A549 (cell line): Measurements from ENCODE around the gene GYS2. TPM values are rescaled to one million over a fixed set of nuclear protein-coding genes. Genes with fewer than 3 reads are reported as not detected.

Experiments
- ATAC-seq, 2 experiments: fragments of 200-7000 bp in 1 of 2; fragments of >200 bp in 1 of 2; cut with Nextera tagmentation in 1 of 2; cut with Tn5 transposase in 1 of 2; 3 replicates each; pipeline versions ENCODE4 v1.8.0 to v1.9.1; 2018 to 2020; ENCODE audit warnings: mild to moderate bottlenecking in 1 of 2, moderate library complexity in 1 of 2
- CTCF ChIA-PET: fragments of 300-600 bp; sonication (Branson Sonifier 250); formaldehyde crosslinking; extraction: SDS; loops from one replicate; lab custom pipeline; 2021; ENCODE audit warnings: antibody characterized with exemption, inconsistent platforms; lab: Yijun Ruan, JAX
- POLR2A ChIA-PET: fragments of 350-600 bp; formaldehyde crosslinking; extraction: SDS; loops from one replicate; lab custom pipeline; 2021; ENCODE audit warnings: antibody characterized with exemption, inconsistent platforms; lab: Yijun Ruan, JAX
- DNase-seq, 2 experiments: peaks; one replicate each; pipeline versions ENCODE4 v3.0.0 to v3.0.0-alpha.2; 2011 to 2016; ENCODE audit warnings: low read depth in 1 of 2, low spot score in 1 of 2
- FAIRE-seq: peaks from 2 replicates; lab custom pipeline; 2011; peaks lifted over from hg19 to GRCh38; lab: Jason Lieb, UNC
- H3K27ac ChIP-seq, 2 experiments: fragments of >200 bp; sonication (Bioruptor Twin); formaldehyde crosslinking; 3 replicates each; pipeline ENCODE4 v1.5.1; 2016 to 2017
- H3K4me1 ChIP-seq: fragments of >200 bp; sonication (Bioruptor Twin); formaldehyde crosslinking; 3 replicates; pipeline ENCODE4 v1.6.1; 2016
- H3K4me2 ChIP-seq: fragments of >200 bp; sonication (Bioruptor Twin); formaldehyde crosslinking; 3 replicates; pipeline ENCODE4 v1.6.1; 2016
- H3K4me3 ChIP-seq: fragments of >200 bp; sonication (Bioruptor Twin); formaldehyde crosslinking; 3 replicates; pipeline ENCODE4 v1.5.1; 2016
- H3K9me3 ChIP-seq: fragments of >200 bp; sonication (Bioruptor Twin); formaldehyde crosslinking; 3 replicates; pipeline ENCODE4 v1.6.1; 2016
- ATOH8 ChIP-seq: fragments of 250-450 bp; sonication (Bioruptor Pico); IDR thresholded peaks from 2 replicates; pipeline ENCODE4 v1.5.0; 2020; ENCODE audit warnings: low read depth, mild to moderate bottlenecking, moderate library complexity
- BHLHE40 ChIP-seq: IDR thresholded peaks from 2 replicates; pipeline ENCODE4 v1.6.1; 2012; ENCODE audit warnings: low read depth, low read length, inconsistent platforms
- CEBPB ChIP-seq, 2 experiments: fragments of >200 bp in 1 of 2; sonication (Bioruptor Twin) in 1 of 2; formaldehyde crosslinking in 1 of 2; IDR thresholded peaks; 2 replicates each; pipeline ENCODE4 v1.6.1; 2012 to 2016
- CHD4 ChIP-seq: fragments of 200-600 bp; sonication (generic); IDR thresholded peaks from 2 replicates; pipeline ENCODE4 v1.6.1; 2016; ENCODE audit warnings: antibody characterized with exemption, mild to moderate bottlenecking, borderline replicate concordance
- EHMT2 ChIP-seq: fragments of 200-600 bp; sonication (generic); IDR thresholded peaks from 2 replicates; pipeline ENCODE4 v1.6.1; 2016; ENCODE audit warnings: antibody characterized with exemption, low read depth, mild to moderate bottlenecking, moderate library complexity
- EP300 ChIP-seq, 2 experiments: fragments of >200 bp; sonication (Bioruptor Twin); formaldehyde crosslinking; IDR thresholded peaks; 2 replicates in 1 of 2; 3 replicates in 1 of 2; pipeline ENCODE4 v1.6.1; 2016 to 2017
- ESRRA ChIP-seq: fragments of 150-350 bp; IDR thresholded peaks from 2 replicates; pipeline ENCODE4 v1.6.1; 2014; ENCODE audit warnings: mild to moderate bottlenecking, low read length, borderline replicate concordance
- FOSL2 ChIP-seq, 2 experiments: fragments of 450-650 bp in 1 of 2; fragments of >200 bp in 1 of 2; sonication (Bioruptor Twin) in 1 of 2; formaldehyde crosslinking; IDR thresholded peaks; 2 replicates each; pipeline versions ENCODE4 v1.5.0 to v1.6.1; 2016 to 2020; ENCODE audit warnings: mild to moderate bottlenecking in 1 of 2, moderate library complexity in 1 of 2
- FOXS1 ChIP-seq: fragments of 250-450 bp; sonication (Bioruptor Pico); IDR thresholded peaks from 2 replicates; pipeline ENCODE4 v1.5.0; 2020; ENCODE audit warnings: mild to moderate bottlenecking, moderate library complexity
- GATA3 ChIP-seq: IDR thresholded peaks from 2 replicates; pipeline ENCODE4 v1.6.1; 2012; ENCODE audit warnings: borderline replicate concordance
- HEYL ChIP-seq: fragments of 250-450 bp; sonication (Bioruptor Pico); IDR thresholded peaks from 2 replicates; pipeline ENCODE4 v1.8.0; 2021; ENCODE audit warnings: mild to moderate bottlenecking, moderate library complexity
- HOXB5 ChIP-seq: fragments of 250-450 bp; sonication (Bioruptor Pico); IDR thresholded peaks from 2 replicates; pipeline ENCODE4 v1.5.0; 2020; ENCODE audit warnings: mild to moderate bottlenecking, moderate library complexity
- JUN ChIP-seq, 2 experiments: fragments of >200 bp; sonication (Bioruptor Twin); formaldehyde crosslinking; IDR thresholded peaks; 2 replicates in 1 of 2; 3 replicates in 1 of 2; pipeline ENCODE4 v1.6.1; 2016 to 2017
- JUNB ChIP-seq: fragments of >200 bp; sonication (Bioruptor Twin); formaldehyde crosslinking; IDR thresholded peaks from 2 replicates; pipeline ENCODE4 v1.6.1; 2016
- MAFK ChIP-seq: fragments of 450-650 bp; IDR thresholded peaks from 2 replicates; pipeline ENCODE4 v1.6.1; 2014; ENCODE audit not compliant: partially characterized antibody
- MAX ChIP-seq: IDR thresholded peaks from 2 replicates; pipeline ENCODE4 v1.6.1; 2012
- MAZ ChIP-seq: fragments of 150-350 bp; IDR thresholded peaks from 2 replicates; pipeline ENCODE4 v1.6.1; 2014; ENCODE audit warnings: antibody characterized with exemption, low read depth, low read length, borderline replicate concordance
- NFE2L2 ChIP-seq: fragments of 150-350 bp; conservative IDR thresholded peaks from 2 replicates; pipeline ENCODE4 v1.6.1; 2014; ENCODE audit warnings: low read length
- NPAS2 ChIP-seq: fragments of 250-450 bp; sonication (Bioruptor Pico); IDR thresholded peaks from 2 replicates; pipeline ENCODE4 v1.8.0; 2022; ENCODE audit warnings: mild to moderate bottlenecking, moderate library complexity, borderline replicate concordance
- RCOR1 ChIP-seq: fragments of 150-350 bp; IDR thresholded peaks from 2 replicates; pipeline ENCODE4 v1.6.1; 2014; ENCODE audit warnings: antibody characterized with exemption, low read length, low read depth
- RNF2 ChIP-seq: fragments of 200-600 bp; sonication (generic); IDR thresholded peaks from 2 replicates; pipeline ENCODE4 v1.6.1; 2016; ENCODE audit warnings: low read depth, mild to moderate bottlenecking, antibody characterized with exemption, moderate library complexity, borderline replicate concordance
- SMC3 ChIP-seq: fragments of >200 bp; sonication (Bioruptor Twin); formaldehyde crosslinking; IDR thresholded peaks from 3 replicates; pipeline ENCODE4 v1.6.1; 2018; ENCODE audit warnings: inconsistent platforms
- SREBF2 ChIP-seq: fragments of 450-650 bp; IDR thresholded peaks from 2 replicates; pipeline ENCODE4 v1.6.1; 2014; ENCODE audit warnings: mild to moderate bottlenecking, moderate library complexity
- ZFP36 ChIP-seq: fragments of 450-650 bp; IDR thresholded peaks from 2 replicates; pipeline ENCODE4 v1.6.1; 2014; ENCODE audit warnings: borderline replicate concordance; ENCODE audit not compliant: partially characterized antibody
- WGBS: methylation state at CpG from one replicate; pipeline ENCODE4 v1.1.6; 2017; ENCODE audit errors: missing lambda C conversion rate; 5-methylcytosine and 5-hydroxymethylcytosine counted together
- polyA plus RNA-seq, 4 experiments: library from polyadenylated mRNA; depleted of rRNA in 3 of 4; stranded (reverse); fragments of >200 nt; fragmentation: RNase III in 1 of 4; extraction: RNeasy Plus Mini Kit Qiagen cat#74134 plus additional on column Dnase treatment in 1 of 4; gene quantifications; 2 replicates in 3 of 4; 3 replicates in 1 of 4; pipeline ENCODE4 v1.2.3, GENCODE V29; 2011 to 2017
- TF ChIP-seq, protein P1 (sequence below): fragments of >200 bp; sonication (Bioruptor Twin); formaldehyde crosslinking; IDR thresholded peaks from 3 replicates; pipeline ENCODE4 v1.5.1; 2016
- TF ChIP-seq, protein P2 (sequence below): fragments of 450-650 bp; IDR thresholded peaks from 2 replicates; pipeline ENCODE4 v1.6.1; 2014; ENCODE audit warnings: antibody characterized with exemption
- TF ChIP-seq, protein P3 (sequence below): fragments of >200 bp; sonication (Bioruptor Twin); formaldehyde crosslinking; IDR thresholded peaks from 3 replicates; pipeline ENCODE4 v1.6.1; 2016
- TF ChIP-seq, protein P4 (sequence below): IDR thresholded peaks from 2 replicates; pipeline ENCODE4 v1.6.1; 2012
- TF ChIP-seq, protein P5 (sequence below): fragments of 150-350 bp; IDR thresholded peaks from 2 replicates; pipeline ENCODE4 v1.6.1; 2014; ENCODE audit warnings: low read depth, mild to moderate bottlenecking, low read length

The GYS2 gene
- polyA plus RNA-seq, 2 of the 4 experiments (the other 2 are of a cell fraction) = 0.19 TPM; not detected in 1

DNA sequence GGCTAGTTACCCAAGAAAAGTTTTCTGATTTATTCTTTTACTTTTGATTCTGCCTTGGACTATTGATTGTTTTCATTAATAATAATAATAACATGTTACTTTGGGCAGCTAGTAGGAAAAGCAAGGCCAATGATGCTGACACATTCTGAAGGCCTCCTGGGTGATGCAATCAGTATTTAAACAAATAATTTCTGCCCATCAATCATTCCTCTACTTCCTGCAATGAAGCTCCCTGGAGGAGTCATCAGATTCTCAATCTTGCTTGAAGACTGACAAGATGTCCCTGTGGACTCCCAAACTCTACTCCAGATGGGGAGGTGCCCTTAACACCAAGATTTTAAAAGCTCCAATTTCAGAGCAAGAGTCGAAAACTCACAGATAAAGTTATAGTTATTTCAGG, 78.6 kb downstream of the GYS2 start, which contains the start of gene SPX:
Gene SPX, plus strand, starts transcription at position 244 of the 400 bp plus-strand sequence. CDS start 177 bp downstream, outside the sequence.
- TF ChIP-seq SREBF2 (no peak), FOXS1 (no peak), ATOH8 (CRISPR knock-in tag) (no peak), BHLHE40 (no peak), HEYL (CRISPR knock-in tag) (no peak), HOXB5 (CRISPR knock-in tag) (peak; percentile 95), JUN (IDR thresholded peaks at IDR 0.05) (no peak), JUNB (peak; percentile 24; the same call in 1 of the 2 replicates), FOSL2 (IDR thresholded peaks at IDR 0.05) (0 out of 2 replicates have a peak, but pooled peaks have one; percentile 12), FOSL2 (CRISPR knock-in tag; IDR thresholded peaks at IDR 0.05) (peak; percentile 64), CEBPB (IDR thresholded peaks at IDR 0.05) (peak; percentile 73 to 93), EHMT2 (no peak)
- TF ChIP-seq, protein P1, sequence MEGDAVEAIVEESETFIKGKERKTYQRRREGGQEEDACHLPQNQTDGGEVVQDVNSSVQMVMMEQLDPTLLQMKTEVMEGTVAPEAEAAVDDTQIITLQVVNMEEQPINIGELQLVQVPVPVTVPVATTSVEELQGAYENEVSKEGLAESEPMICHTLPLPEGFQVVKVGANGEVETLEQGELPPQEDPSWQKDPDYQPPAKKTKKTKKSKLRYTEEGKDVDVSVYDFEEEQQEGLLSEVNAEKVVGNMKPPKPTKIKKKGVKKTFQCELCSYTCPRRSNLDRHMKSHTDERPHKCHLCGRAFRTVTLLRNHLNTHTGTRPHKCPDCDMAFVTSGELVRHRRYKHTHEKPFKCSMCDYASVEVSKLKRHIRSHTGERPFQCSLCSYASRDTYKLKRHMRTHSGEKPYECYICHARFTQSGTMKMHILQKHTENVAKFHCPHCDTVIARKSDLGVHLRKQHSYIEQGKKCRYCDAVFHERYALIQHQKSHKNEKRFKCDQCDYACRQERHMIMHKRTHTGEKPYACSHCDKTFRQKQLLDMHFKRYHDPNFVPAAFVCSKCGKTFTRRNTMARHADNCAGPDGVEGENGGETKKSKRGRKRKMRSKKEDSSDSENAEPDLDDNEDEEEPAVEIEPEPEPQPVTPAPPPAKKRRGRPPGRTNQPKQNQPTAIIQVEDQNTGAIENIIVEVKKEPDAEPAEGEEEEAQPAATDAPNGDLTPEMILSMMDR = no peak
- FAIRE-seq (peak; percentile 51), DNase-seq (peak; percentile 15 to 72), ATAC-seq (peak in 1 of 2 experiments; percentile 13; a peak in 2 of 6 replicates)
- 76% methylated on average over 1 of the region's 1 CpG for WGBS
- CTCF ChIA-PET = interaction anchor here (1.4 kb wide), 1 partner anchor 31 kb away, joined by 3 read pairs; no protein-coding TSS in a partner anchor
- Histone ChIP-seq H3K4me2 (peak within 1 kb of the TSS; percentile 67), H3K4me1 (peaks cover 28% of the 10 kb centered on the region), H3K4me3 (peak within 1 kb of the TSS; percentile 59), H3K27ac (peak within 1 kb of the TSS; percentile 74 to 93), H3K9me3 (0 out of 3 replicates have a peak, but pooled peaks cover 2% of the 10 kb centered on the region)
- POLR2A ChIA-PET = interaction anchor here (1.0 to 2.9 kb wide), 2 partner anchors 25 to 89 kb away, joined by 5 to 18 read pairs; partner anchors contain the start of genes GOLT1B, PYROXD1 and RECQL

DNA sequence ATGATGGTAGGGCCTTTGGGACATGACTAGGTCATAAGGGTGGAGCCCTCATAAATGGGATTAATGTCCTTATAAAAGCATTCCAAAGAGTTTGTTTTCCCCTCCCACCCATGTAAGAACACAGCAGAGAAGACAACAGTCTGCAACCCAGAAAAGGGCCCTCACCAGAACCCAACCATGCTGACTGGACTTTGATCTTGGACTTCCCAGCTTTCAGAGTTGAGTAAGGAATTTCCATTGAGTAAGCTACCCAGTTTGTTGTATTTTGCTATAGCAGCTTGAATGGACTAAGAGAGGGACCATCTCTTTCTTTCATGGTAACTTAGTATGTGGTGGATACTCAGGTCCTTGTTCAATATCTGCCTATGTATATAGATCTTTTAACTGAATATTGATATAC, 81.5 kb downstream of the GYS2 start:
- POLR2A ChIA-PET = no interaction called here

More for the DNA sequence above, 81.5 kb downstream of the GYS2 start:
- DNase-seq (peak in 1 of 2 experiments; percentile 7), ATAC-seq (no peak), FAIRE-seq (no peak)
- TF ChIP-seq RCOR1 = no peak
- TF ChIP-seq, protein P2, sequence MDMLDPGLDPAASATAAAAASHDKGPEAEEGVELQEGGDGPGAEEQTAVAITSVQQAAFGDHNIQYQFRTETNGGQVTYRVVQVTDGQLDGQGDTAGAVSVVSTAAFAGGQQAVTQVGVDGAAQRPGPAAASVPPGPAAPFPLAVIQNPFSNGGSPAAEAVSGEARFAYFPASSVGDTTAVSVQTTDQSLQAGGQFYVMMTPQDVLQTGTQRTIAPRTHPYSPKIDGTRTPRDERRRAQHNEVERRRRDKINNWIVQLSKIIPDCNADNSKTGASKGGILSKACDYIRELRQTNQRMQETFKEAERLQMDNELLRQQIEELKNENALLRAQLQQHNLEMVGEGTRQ = no peak
- TF ChIP-seq HOXB5 (CRISPR knock-in tag) = no peak
- TF ChIP-seq MAZ = no peak
- no peak for TF ChIP-seq ZFP36
- no peak for TF ChIP-seq MAFK
- TF ChIP-seq JUN (IDR thresholded peaks at IDR 0.05) = no peak
- no peak for TF ChIP-seq GATA3
- no peak for TF ChIP-seq SMC3
- no peak for TF ChIP-seq CEBPB (IDR thresholded peaks at IDR 0.05)
- TF ChIP-seq NFE2L2 = no peak
- TF ChIP-seq EP300 (IDR thresholded peaks at IDR 0.05) = no peak
- TF ChIP-seq RNF2 = no peak
- TF ChIP-seq NPAS2 (CRISPR knock-in tag) = no peak
- no peak for TF ChIP-seq ESRRA
- TF ChIP-seq MAX = no peak
- TF ChIP-seq CHD4 = no peak
- TF ChIP-seq, protein P3, sequence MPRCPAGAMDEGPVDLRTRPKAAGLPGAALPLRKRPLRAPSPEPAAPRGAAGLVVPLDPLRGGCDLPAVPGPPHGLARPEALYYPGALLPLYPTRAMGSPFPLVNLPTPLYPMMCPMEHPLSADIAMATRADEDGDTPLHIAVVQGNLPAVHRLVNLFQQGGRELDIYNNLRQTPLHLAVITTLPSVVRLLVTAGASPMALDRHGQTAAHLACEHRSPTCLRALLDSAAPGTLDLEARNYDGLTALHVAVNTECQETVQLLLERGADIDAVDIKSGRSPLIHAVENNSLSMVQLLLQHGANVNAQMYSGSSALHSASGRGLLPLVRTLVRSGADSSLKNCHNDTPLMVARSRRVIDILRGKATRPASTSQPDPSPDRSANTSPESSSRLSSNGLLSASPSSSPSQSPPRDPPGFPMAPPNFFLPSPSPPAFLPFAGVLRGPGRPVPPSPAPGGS = no peak
- TF ChIP-seq, protein P4, sequence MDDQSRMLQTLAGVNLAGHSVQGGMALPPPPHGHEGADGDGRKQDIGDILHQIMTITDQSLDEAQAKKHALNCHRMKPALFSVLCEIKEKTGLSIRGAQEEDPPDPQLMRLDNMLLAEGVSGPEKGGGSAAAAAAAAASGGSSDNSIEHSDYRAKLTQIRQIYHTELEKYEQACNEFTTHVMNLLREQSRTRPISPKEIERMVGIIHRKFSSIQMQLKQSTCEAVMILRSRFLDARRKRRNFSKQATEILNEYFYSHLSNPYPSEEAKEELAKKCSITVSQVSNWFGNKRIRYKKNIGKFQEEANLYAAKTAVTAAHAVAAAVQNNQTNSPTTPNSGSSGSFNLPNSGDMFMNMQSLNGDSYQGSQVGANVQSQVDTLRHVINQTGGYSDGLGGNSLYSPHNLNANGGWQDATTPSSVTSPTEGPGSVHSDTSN = no peak
- TF ChIP-seq, protein P5, sequence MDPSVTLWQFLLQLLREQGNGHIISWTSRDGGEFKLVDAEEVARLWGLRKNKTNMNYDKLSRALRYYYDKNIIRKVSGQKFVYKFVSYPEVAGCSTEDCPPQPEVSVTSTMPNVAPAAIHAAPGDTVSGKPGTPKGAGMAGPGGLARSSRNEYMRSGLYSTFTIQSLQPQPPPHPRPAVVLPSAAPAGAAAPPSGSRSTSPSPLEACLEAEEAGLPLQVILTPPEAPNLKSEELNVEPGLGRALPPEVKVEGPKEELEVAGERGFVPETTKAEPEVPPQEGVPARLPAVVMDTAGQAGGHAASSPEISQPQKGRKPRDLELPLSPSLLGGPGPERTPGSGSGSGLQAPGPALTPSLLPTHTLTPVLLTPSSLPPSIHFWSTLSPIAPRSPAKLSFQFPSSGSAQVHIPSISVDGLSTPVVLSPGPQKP = no peak
- Histone ChIP-seq H3K27ac (no peak overlapping the region), H3K4me3 (no peak overlapping the region), H3K9me3 (0 out of 3 replicates have a peak, but pooled peaks cover 2% of the 10 kb centered on the region), H3K4me1 (peaks cover 16% of the 10 kb centered on the region), H3K4me2 (no peak overlapping the region)
- CTCF ChIA-PET = no interaction called here
